Panc1 (cell line): Measurements from ENCODE around the gene GBE1. TPM values are rescaled to one million over a fixed set of nuclear protein-coding genes. Genes with fewer than 3 reads are reported as not detected.

ENCODE experiments used
- ATAC-seq: fragments of 200-7000 bp; cut with Tn5 transposase; 2 replicates; pipeline ENCODE4 v1.9.1; 2020; ENCODE audit warnings: mild to moderate bottlenecking, moderate library complexity
- BruUV-seq: library from RNA; stranded (reverse); fragments of 400-500 nt; replicated peaks from 2 replicates; lab custom pipeline; 2021; lab: Mats Ljungman, UMichigan
- CTCF ChIA-PET: fragments of 300-600 bp; sonication (Branson Sonifier 250); formaldehyde crosslinking; loops from one replicate; lab custom pipeline; 2022; ENCODE audit warnings: antibody characterized with exemption; lab: Charles Lee
- POLR2A ChIA-PET: fragments of 300-600 bp; sonication (Branson Sonifier 250); formaldehyde crosslinking; loops from one replicate; lab custom pipeline; 2022; ENCODE audit warnings: antibody characterized with exemption; lab: Charles Lee
- DNase-seq: peaks from one replicate; pipeline ENCODE4 v3.0.0-alpha.2; 2010; ENCODE audit warnings: low read depth, low spot score
- H3K27ac ChIP-seq: 2 replicates; pipeline ENCODE4 v1.5.1; 2011; ENCODE audit warnings: mild to moderate bottlenecking, low read length, inconsistent platforms
- H3K27me3 ChIP-seq: fragments of 200-500 bp; sonication (Bioruptor generic); 2 replicates; pipeline ENCODE4 v1.6.0; 2014; ENCODE audit warnings: low read length, inconsistent platforms; ENCODE audit not compliant: control insufficient read depth, insufficient read depth
- H3K36me3 ChIP-seq: fragments of 200-500 bp; sonication (Bioruptor generic); 2 replicates; pipeline ENCODE4 v1.5.1; 2014; ENCODE audit warnings: inconsistent platforms, mild to moderate bottlenecking, low read length, moderate library complexity; ENCODE audit not compliant: control insufficient read depth, insufficient read depth
- H3K4me1 ChIP-seq: 2 replicates; pipeline ENCODE4 v1.5.1; 2011; ENCODE audit warnings: inconsistent platforms, mild to moderate bottlenecking, low read length, moderate library complexity; ENCODE audit not compliant: control insufficient read depth, insufficient read depth
- H3K4me3 ChIP-seq, 2 experiments: 2 replicates each; pipeline ENCODE4 v1.5.1; 2011 to 2012; ENCODE audit warnings: low read depth in 2 of 2, low read length in 2 of 2, mild to moderate bottlenecking in 2 of 2, inconsistent platforms in 1 of 2, moderate library complexity in 1 of 2
- H3K9me3 ChIP-seq: fragments of 200-500 bp; sonication (Bioruptor generic); 2 replicates; pipeline ENCODE4 v1.5.1; 2014; ENCODE audit warnings: low read depth, mild to moderate bottlenecking, inconsistent platforms, low read length, moderate library complexity; ENCODE audit not compliant: control insufficient read depth, insufficient read depth
- POLR2AphosphoS5 ChIP-seq: IDR thresholded peaks from 2 replicates; pipeline ENCODE4 v1.6.1; 2012; ENCODE audit warnings: mild to moderate bottlenecking, low read depth, low read length, moderate library complexity
- SIN3A ChIP-seq: IDR thresholded peaks from 2 replicates; pipeline ENCODE4 v1.6.1; 2012; ENCODE audit warnings: low read depth, mild to moderate bottlenecking, low read length, moderate library complexity, borderline replicate concordance; ENCODE audit not compliant: insufficient read depth
- TCF7L2 ChIP-seq: IDR thresholded peaks from 2 replicates; pipeline ENCODE4 v1.6.1; 2011; ENCODE audit warnings: mild to moderate bottlenecking, low read depth, low read length, inconsistent platforms
- in situ Hi-C: cut with HindIII; loops from 2 replicates; pipeline ENCODE4 v1.10.0; 2016; ENCODE audit warnings: low sequenced_read_pairs, low pct_unique_long_range_greater_than_20kb
- intact Hi-C: fragments of 100-400 bp; cut with micrococcal nuclease; formaldehyde crosslinking; loops from one replicate; pipeline ENCODE4 v1.10.0; 2022; ENCODE audit not compliant: unreplicated experiment
- total RNA-seq: library from RNA; stranded (reverse); gene quantifications from one replicate; pipeline ENCODE4 v1.2.1, GENCODE V29; 2021; ENCODE audit not compliant: unreplicated experiment
- TF ChIP-seq, protein P1 (sequence below), 2 experiments: IDR thresholded peaks; 2 replicates each; pipeline ENCODE4 v1.6.1; 2011 to 2012; ENCODE audit warnings: low read depth in 2 of 2, control low read depth in 1 of 2, low read length in 1 of 2, mild to moderate bottlenecking in 1 of 2, moderate library complexity in 1 of 2; ENCODE audit not compliant: insufficient read depth in 1 of 2
- TF ChIP-seq, protein P2 (sequence below): fragments of 450-650 bp; IDR thresholded peaks from 2 replicates; pipeline ENCODE4 v1.5.1; 2017; ENCODE audit warnings: mild to moderate bottlenecking

GBE1 gene
- total RNA-seq, 1 experiment from 2014 or later: 30.4 TPM

DNA sequence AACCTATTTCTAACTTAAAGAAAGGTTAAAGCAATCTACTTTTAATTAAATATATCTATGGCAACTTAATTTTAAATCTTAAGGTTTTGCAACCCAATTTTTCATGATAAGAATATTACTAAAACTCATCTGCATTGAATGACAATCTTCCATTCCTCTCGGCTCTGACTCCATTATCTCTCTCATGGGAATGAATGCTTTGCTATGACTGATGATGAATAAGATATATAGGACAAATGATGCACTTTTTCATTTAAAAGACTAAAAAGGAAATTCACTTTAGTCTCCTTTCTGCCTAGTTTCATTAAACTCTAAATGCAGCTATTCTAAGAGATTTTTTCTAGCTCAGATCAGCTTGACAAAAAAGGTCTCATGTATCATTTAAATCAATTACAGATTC is 68.7 kb downstream of the GBE1 start:
- ChIA-PET POLR2A (no interaction called here), CTCF (no interaction called here)
- Histone ChIP-seq H3K27me3 (no peaks in the 10 kb centered on the region), H3K4me1 (no peaks in the 10 kb centered on the region), H3K4me3 (no peak overlapping the region), H3K36me3 (no peaks in the 10 kb centered on the region; the same call in 1 of the 2 replicates), H3K27ac (no peak overlapping the region), H3K9me3 (no peaks in the 10 kb centered on the region)
- intact Hi-C loops: no loop called here
- TF ChIP-seq, protein P1, sequence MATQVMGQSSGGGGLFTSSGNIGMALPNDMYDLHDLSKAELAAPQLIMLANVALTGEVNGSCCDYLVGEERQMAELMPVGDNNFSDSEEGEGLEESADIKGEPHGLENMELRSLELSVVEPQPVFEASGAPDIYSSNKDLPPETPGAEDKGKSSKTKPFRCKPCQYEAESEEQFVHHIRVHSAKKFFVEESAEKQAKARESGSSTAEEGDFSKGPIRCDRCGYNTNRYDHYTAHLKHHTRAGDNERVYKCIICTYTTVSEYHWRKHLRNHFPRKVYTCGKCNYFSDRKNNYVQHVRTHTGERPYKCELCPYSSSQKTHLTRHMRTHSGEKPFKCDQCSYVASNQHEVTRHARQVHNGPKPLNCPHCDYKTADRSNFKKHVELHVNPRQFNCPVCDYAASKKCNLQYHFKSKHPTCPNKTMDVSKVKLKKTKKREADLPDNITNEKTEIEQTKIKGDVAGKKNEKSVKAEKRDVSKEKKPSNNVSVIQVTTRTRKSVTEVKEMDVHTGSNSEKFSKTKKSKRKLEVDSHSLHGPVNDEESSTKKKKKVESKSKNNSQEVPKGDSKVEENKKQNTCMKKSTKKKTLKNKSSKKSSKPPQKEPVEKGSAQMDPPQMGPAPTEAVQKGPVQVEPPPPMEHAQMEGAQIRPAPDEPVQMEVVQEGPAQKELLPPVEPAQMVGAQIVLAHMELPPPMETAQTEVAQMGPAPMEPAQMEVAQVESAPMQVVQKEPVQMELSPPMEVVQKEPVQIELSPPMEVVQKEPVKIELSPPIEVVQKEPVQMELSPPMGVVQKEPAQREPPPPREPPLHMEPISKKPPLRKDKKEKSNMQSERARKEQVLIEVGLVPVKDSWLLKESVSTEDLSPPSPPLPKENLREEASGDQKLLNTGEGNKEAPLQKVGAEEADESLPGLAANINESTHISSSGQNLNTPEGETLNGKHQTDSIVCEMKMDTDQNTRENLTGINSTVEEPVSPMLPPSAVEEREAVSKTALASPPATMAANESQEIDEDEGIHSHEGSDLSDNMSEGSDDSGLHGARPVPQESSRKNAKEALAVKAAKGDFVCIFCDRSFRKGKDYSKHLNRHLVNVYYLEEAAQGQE (IDR thresholded peaks at IDR 0.05; ENCODE audit: insufficient read depth in 1 of 2, low read depth in 2 of 2, low read length in 1 of 2): no peak
- TF ChIP-seq TCF7L2: no peak
- TF ChIP-seq POLR2AphosphoS5: no peak
- TF ChIP-seq SIN3A: no peak
- TF ChIP-seq, protein P2, sequence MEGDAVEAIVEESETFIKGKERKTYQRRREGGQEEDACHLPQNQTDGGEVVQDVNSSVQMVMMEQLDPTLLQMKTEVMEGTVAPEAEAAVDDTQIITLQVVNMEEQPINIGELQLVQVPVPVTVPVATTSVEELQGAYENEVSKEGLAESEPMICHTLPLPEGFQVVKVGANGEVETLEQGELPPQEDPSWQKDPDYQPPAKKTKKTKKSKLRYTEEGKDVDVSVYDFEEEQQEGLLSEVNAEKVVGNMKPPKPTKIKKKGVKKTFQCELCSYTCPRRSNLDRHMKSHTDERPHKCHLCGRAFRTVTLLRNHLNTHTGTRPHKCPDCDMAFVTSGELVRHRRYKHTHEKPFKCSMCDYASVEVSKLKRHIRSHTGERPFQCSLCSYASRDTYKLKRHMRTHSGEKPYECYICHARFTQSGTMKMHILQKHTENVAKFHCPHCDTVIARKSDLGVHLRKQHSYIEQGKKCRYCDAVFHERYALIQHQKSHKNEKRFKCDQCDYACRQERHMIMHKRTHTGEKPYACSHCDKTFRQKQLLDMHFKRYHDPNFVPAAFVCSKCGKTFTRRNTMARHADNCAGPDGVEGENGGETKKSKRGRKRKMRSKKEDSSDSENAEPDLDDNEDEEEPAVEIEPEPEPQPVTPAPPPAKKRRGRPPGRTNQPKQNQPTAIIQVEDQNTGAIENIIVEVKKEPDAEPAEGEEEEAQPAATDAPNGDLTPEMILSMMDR: no peak
- in situ Hi-C loops: no loop called here
- ATAC-seq: no peak
- BruUV-seq: no TSS peak
- no peak for DNase-seq

DNA sequence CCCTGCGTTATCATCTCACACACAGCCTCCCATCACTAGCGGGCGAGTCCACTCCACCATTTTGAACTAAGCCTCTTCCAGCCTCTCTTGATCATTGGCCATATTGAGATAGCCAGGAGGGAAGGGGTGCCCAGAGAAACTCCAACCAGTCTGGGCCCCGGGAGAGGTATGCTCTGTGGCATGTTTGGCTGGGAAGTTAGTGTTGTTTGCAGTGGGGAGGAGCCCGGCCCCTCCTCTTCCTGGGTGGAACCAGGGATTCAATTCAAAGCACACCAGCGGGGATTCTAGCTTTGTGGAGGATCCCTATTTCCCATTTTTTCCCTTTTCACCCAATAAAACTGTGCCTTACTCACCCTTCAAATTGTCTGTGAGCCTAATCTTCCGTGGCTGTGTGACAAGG is 71.8 kb downstream of the GBE1 start:
- Histone ChIP-seq H3K36me3 (no peaks in the 10 kb centered on the region; the same call in 1 of the 2 replicates), H3K4me3 (no peak overlapping the region), H3K9me3 (no peaks in the 10 kb centered on the region), H3K4me1 (no peaks in the 10 kb centered on the region), H3K27ac (no peak overlapping the region), H3K27me3 (no peaks in the 10 kb centered on the region)
- in situ Hi-C loops: no loop called here
- BruUV-seq: no TSS peak
- ATAC-seq: no peak
- ChIA-PET CTCF (no interaction called here), POLR2A (no interaction called here)
- DNase-seq: no peak
- TF ChIP-seq POLR2AphosphoS5 (no peak), TCF7L2 (no peak), SIN3A (no peak)
- TF ChIP-seq, protein P2: no peak
- TF ChIP-seq, protein P1 (IDR thresholded peaks at IDR 0.05; ENCODE audit: insufficient read depth in 1 of 2, low read depth in 2 of 2, low read length in 1 of 2): no peak
- intact Hi-C loops: no loop called here
